ENCODE data around the gene NFIB.

Gene NFIB

DNA sequence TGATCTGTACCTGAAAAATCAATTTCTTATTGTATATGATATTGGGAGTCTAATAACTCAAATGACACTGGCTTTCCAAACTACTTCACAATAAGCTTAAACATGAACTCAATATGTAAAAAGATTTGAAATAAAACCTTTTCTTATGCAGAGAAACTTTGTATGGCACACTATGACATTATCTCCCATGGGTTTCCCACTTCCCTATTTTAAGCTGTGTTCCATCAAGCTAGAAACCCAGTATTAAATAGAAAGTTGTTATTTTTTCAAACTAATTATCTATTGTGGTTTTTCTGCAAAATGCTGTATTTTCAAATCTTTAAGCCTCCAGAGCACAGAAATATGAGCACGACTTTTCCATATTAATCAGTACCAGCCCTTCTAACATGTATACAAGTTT lies 174.7 kb downstream of the NFIB start:
- DNase-seq, result no peak

DNA sequence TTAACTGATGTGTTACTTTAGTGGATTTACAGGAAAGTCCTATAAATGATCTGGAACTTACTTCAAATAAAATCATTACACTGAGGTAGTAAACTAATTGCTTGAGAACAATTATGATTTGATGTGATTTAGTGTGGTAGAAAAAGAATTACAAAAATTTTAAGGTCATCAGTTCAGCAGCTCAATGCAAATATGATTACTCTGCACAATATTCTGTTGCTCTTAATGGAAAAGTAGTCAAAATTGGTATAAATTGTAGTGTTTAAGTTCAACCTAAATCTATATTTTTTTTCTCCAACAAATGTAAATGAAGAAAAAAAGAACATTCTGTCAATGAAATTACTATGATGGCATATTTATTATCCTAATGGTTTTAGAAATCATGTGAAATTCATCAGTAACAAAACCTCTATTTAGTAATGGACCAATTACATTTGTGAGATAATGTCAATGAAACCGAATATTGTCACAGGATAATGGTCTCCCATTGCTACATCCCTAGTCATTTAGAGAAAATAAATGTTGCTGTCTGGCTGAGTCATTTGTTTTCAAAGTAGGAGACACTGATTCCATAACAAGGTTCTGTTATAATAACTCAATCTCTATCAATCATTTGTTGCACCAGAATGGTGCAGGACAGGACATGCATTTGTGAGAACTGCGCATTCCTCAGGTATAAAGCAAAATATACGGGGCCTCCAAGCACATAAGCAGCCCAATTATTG lies 177.1 kb downstream of the NFIB start:
- no peak for DNase-seq

DNA sequence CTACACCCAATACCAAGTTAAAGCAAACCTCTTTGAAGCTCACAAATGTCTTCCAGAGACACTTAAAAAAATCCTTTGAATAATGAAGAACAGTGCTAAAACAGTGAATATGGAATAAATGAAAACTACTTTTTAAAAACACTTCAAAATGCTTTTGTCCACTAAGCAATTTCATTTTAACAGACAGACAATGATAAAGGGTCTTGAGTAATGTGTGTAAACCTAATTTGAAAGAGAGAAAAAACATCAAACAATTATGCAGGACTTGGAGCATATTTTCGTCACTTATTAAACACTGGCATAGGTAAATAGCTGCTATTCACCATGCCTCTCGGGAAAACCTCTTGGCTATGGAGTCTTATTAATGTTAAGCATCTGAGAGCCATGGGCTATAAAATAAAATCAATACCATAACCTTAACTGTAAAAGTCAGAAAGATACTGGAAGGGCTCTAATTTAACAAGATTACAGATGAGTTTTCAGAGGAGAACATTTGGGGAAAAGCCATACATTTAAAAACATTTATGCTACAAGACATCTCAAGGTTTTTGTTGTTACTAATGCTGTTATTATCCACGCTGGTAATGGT lies 177.8 kb downstream of the NFIB start:
- DNase-seq, result no peak

DNA sequence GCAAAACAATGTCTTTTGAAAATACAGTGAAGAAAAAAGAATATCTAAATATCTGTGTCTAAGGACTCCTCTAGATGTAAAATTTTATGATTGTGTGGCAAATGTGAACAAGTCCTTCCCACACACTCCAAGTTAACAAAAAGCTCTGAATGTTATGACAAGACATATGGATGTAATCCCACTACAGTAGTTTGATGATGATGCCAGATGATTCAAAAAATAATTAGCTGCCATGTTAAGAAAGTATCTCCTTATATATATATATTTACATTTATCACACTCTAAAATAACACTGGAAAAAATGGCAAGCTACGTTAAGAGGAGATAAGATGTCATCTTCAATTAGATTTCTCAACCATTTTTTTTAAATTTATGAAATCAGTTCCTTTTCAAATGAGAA lies 178.5 kb downstream of the NFIB start:
- DNase-seq, result no peak

DNA sequence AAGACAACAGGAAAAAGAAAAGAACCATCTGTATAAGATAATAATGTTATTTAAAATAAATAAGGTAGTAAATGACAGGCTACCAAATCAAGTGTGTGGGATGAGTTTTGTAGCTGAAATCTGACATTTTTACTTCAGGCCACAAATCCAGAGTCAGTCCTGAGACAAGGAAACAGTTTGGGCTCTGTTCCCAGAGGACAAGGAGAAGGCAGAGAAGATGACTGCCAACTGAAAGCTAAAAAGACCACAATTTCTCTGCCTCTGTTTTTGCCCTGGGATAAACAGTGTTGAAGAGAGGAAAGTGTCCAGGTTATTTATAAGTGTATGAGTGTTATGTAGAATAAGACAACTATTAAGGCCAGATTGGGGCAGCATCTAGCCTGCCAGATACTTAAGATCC lies 180.5 kb downstream of the NFIB start:
- DNase-seq, result no peak

DNA sequence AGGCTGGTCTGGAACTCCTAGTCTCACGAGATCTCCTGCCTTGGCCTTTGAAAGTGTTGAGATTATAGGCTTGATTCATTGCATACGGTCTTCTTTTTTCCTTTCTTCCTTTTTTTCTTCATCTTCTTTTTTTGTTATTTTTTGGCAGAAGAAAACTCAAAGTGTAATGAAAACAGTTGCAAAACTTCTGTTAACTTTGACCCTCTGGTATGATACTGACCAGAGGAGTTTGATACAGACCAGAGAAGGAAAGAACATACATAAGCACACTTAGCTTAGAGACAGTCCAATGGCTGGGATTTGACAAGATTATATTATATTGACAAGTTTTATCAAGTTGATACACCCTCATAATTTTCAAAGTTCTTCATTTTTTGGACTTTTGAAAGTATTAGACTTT lies 181.2 kb downstream of the NFIB start:
- DNase-seq, result no peak

DNA sequence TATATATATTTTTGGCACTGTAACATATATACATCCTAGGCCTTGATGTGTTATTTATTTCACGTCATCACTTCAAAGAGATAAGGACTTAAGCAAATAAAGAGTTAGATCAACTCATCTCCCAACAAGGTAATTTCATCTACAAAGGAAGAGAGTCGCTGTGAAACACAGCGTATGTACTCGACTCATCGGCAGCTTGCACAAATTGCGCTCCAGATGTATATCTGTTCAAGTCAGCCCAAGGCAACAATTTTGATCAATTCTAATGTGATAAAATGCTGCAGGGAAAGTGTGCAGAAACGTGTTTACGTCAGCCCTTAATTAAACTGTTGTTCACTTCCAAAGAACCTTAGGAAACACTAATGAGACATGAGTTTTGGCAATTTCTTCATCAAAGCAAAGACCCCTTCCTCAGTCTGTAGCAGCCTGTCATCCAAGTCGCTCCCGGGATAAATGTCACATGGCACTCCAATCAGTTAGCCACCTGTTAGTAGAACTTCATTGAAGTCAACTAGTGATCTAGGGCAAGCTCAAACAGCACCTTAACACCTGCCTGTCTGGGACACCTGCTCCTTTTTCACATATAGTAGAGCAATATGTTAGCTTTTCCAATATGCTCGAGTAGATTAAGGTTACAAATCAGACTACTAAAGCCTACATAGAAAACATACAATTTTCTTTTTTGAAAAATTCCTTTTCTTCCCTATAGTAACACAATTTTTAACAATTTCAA lies 182.4 kb downstream of the NFIB start:
- no peak for DNase-seq

DNA sequence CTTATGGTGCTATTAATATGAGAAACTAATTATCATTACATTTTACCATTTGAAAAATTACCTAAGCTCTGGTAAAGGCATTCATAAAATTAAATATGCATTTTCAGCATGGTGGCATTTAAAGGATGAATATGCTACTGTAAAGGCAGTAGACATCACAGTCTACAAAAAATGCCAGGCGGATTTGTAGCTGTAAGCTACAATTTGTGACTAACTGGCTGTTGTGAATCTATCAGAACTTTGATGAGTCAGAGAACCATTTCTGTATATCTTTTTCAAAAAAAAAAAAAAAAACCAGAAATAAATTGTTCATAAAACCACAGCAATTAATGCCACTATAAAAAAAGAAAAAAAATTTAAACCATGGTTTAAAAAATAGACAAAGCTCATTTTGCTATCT lies 186.3 kb downstream of the NFIB start:
- DNase-seq, result no peak

DNA sequence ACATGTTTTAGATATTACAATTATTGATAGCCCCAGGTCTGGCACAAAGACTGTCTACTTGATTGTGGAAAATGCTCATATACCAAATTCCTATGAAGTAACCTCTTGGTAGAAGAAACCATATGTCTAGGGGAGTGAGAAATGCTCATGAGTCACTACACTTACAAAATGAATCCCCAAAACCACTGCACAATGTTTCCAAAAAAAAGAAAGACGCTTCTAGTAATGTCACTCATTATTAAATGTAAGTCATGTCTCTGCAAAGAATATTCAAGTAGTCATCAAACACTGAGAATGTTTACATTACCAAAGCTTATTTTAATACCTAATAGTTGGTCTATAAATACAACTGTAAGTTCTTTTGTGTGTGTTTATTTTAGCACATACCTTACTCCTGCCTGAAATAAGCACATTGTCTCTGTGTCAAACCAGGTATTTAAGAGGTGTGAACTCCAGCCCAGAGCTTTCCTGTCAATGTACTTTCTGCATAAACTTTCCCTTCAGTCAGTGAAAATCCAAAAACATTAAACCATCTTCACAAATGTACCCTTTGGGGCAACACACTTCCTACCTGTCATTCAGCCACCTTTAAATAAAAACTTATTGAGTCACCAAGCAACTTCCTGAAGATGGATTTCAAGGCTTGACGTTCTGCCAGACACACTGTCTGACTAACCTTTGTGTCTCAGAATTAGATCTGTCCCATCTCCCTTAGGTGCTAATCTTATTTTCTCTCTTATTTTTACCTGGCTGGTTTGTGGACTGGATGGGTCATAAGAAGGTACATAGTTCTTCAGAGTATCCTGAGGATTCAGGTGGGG lies 194.0 kb downstream of the NFIB start:
- DNase-seq, result no peak

DNA sequence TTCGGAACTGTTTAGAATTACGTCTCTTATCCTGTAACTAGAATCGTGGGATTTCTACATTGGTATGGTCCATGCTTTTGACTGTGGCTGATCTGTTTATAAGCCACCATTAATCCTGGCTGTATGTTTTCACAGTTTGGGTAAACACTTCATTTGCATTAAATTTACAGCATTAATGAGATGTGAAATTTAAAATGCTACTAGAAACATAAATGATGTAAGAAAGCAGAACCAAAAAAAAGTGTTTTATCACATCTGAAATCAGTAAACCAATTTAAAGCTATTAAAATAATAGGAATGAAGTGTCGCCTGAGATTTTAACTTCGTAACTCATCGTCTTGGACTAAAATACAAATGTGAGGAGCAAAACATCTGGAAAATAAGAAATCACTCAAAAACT lies 201.7 kb downstream of the NFIB start:
- DNase-seq, result no peak

DNA sequence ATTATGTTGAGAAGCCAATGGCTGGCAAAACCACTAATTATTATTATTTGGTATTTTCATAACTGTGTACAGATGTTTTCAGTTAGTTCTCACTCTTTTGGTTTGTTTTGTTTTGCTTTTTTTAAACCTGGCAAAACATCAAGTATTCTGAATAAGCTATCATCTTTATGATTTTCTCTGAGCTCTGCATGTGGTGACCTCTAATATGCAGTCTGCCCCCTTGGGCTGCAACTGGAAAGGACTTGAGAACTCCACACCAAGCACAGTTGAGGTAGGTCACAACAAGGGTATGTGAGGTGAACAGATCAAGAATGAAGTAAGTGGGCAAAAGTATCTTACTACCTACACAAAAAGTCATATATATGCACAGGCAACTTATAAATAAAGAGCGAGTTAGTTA lies 202.2 kb downstream of the NFIB start:
- DNase-seq, result no peak

DNA sequence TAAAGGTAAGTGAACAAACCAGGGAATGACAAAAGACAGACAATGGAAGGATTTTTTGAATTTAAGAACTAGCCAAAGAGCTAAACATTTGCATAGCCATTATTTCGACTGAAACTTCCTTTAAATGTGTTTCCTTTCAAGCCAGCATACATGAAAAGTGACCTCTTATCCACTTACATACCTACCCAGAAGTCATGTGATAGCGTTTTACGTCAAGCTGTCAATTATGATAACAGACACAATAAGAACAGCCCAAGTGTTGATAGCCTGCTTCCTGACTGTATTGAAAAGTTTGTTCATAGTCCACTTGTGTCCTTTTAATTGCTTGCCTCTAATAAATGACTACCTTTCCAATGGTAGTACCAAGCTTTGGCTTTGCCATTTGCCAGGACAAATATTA lies 206.0 kb downstream of the NFIB start:
- DNase-seq, result no peak

DNA sequence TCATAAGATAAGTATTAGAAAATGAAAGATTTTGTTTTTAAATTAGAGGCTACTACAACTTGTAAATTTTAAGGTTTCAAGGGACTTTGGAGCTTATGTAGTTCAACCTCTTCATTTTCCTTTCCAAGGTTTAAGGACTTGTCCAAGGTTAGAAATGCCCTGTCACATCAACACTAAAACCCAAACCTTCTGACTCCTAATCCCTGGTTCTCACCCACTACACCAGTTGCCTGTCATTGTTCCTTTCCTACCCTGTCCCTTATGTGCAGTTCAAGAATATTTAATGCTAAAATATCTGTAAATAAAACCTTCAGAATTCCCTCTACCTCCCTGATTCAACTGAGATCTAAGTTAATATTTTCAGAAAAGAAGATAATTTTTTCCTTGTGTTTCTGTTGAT lies 206.4 kb downstream of the NFIB start:
- DNase-seq, result no peak

DNA sequence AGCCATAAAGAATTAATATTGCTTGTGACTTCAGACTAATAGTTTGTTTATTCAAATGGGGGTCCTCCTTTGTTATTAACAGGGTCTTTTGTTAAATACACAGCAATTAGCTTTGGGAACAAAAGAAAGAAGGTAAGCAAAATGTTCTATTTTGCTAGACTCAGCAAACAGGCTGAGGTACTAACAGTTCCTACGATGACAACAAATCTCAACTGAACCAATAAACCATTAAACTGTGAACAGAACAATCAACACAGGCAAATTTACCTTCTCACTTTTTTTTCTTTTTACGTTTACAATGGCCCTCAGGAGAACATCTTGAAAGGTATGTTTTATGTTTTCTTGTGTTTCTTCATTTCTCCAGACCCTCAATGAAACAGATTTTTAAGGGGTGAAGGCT lies 207.2 kb downstream of the NFIB start:
- DNase-seq, result no peak

DNA sequence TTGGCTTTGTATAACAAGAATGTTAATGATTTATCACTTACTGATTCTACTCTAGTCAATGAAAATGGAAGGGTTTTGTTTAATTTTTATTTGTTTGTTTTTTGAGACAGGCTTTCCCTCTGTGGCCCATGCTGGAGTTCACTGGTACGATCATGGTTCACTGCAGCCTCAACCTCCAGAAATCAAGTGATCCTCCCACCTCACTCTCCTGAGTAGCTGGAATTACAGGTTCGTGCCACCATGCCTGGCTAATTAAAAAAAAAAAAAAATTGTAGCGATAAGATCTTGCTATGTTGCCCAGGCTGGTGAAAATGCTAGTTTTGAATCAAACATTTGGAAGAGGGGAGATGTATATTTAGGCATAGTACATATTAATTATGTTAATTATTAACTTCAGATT lies 209.4 kb downstream of the NFIB start:
- no peak for DNase-seq

DNA sequence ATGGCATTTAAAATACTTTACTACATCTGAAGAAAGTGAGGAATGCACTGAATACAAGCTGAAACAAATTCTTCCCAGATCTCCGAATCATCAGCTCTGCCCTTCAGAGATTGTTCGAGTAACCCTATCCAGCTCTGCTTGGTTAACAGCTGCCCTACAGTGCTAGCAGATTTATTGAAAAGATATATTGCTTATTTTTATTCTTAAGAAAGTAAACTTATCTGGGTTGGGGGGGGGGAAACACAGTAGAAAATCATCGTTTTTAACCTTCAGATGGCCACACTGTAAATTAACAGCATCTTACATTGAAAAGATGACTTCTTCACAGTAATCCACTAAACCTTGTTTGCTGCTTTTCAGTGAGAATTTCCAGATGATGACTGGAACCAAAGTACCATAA lies 210.8 kb downstream of the NFIB start:
- no peak for DNase-seq

DNA sequence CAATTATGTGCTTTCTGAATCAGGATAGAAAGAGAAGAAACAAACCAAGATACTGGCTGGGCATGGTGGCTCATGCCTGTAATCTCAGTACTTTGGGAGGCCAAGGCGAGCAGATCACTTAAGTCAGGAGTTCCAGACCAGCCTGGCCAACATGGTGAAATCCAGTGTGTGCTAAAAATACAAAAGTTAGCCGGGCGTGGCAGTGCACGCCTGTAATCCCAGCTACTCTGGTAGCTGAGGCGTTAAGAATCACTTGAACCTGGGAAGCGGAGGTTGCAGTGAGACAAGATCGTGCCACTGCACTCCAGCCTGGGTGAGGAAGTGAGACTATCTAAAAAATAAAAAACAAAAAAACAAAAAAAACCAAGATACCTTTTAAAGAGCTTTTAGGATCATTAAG lies 214.2 kb downstream of the NFIB start:
- no peak for DNase-seq

DNA sequence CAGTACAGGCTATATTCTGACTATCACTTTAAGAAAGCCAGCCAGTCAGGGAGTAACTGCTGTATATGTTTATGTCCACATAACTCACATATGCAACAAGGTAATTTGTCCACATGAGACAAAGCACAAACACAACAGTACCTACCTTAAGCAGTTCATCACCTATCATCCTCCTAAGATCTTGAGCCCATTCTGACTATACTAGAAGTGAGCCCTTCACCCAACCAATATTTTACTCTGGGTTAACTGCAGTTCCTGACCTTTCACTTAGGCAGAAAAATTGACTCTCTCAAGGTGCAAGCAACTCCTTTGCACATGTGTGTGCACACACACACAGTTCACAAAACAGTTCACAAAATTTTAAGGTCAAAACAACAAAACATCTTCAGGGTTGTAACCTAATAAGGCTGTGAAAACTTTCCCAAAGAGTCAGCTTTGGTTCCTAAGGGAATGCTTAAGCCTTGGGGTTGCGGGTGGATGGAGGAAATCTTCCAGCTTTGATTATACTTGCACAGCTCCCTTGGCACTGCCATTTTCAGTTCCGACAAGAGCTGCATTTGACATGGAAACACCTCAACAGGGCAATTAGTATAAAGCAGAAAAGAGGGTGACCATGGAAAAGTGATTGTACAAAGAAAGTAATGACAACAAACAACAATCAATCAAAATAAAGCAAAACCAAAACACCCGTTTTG lies 215.3 kb downstream of the NFIB start:
- DNase-seq, result no peak

DNA sequence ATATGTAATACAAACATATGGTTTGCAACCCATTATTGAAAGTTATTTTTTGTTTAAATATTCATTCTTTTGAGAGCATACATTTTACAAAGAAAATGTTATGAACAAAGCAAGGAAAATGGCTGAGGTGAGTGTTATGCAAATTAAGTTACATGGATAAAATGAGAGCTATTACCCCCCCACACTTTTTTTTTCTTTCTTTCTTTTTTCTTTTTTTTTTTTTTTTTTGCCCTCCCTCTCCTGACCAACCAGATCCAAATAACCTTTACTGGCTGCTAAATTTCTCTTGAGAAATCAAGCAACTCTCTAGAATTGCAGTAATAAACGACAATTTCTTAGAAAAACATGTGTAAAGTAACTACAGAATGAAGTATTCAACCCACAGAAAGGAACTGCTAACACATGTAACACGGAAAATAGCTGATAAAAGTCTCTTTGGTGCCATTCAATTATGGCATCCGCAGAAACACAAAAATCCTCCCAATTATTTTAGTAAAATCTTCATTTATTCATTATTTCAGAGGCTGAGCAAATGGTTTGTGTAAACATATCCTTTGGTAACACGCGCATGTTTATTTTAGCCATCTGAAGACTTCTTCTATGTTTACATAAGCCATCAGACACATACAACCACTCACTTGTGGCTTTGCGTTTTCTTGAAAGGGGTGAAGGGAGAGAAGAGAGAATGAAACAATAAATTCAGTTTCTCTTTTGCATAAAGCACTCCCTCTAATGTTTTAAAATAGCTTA lies 216.1 kb downstream of the NFIB start:
- DNase-seq, result no peak

DNA sequence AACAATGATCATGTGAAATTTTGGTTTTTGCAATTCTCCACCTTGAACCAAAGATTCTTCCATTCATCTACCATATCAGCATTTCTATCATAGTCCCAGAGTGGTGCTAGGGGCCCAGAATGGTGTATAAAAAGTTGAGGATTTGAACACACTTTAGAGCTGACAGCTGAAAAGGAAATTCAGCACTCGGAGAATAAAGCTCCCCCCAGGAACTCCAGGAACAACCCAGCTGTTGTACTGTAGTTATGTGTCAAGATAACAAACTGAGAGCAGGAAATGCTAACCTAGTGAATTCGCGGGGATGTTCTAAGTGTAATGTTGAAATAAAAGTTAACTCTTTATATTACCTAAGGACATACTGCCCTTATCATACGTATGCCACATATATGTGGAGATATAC lies 216.7 kb downstream of the NFIB start:
- no peak for DNase-seq

DNA sequence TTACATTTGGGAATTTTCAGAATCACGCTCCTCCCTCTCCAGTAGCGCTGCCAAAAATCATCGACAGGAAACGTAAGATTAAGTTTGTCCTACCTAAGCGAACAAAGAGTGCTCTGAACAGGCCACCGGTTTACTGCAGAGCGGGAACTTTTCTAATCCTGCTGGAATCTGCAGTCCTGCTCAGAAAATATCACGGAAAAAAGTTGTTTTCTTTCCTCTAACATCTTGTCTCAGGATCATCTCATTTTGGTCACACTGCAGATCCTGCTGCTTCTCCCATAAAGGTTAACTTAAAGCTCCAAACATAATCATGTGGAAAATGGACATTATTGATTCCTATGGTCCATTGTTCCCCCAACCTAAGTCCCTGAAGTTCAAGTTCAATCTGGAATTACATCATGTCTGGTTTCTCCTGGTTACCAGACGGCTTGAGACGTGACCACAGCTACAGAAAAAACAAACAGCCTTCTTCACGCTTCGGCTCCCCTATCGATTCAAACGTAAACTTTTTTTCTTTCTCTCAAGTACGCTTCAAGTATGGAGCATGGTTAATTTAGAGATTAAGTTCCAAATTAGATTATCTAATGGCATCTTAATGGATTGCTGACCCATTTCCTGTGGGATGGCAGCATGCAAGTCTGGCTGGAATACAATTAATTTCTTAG lies 217.6 kb downstream of the NFIB start:
- no peak for DNase-seq

DNA sequence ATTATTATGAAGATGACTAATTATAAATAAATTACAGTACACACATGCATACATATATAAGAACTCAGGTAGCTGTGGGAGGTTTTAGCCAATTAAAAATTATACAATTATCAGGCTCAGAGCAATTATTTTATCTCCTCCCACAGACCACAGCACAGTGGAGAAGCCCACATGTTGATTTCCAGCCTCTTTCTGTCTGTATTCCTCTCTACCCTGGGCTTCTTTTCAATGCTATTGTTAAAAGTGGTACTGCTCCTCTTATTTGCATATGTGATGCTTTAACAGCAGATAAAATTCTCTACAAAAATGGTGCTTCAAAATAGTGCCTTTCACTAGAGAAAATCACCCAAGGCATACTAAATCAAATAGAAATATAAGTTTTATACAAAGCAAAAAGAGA lies 218.7 kb downstream of the NFIB start:
- DNase-seq, result no peak
